Measurements from ENCODE around the gene MXRA7. TPM values are rescaled to one million over a fixed set of nuclear protein-coding genes. Genes with fewer than 3 reads are reported as not detected.

MXRA7 gene
- total RNA-seq, 1 donor from 2014 or later, result 55.4 TPM

DNA sequence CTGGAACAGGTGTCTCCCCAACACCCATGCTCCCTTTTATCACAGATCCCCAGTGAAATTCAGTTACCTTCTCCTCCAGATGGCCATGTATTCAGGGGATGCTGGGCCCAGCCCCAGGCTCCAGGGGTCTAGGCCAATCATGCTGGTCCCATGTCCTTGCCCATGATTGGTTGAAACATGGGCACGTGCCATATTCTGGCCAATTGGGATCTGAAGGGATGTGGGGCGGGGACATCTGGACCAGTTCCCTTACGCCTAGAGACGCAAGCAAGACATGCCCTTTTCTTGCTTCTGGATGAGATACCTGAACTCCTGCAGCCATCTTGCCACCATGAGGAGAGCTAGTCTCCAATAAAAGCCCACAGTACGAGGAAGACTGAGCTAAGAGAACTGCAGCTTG, 36.2 kb downstream of the MXRA7 start:
- Histone ChIP-seq H3K4me3 (no peak overlapping the region), H3K36me3 (no peaks in the 10 kb centered on the region), H3K79me2 (ENCODE audit: low read depth) (peaks cover 6% of the 10 kb centered on the region), H3K9me3 (ENCODE audit: low read depth) (no peaks in the 10 kb centered on the region), H3K4me2 (no peak overlapping the region), H3K4me1 (peaks cover 9% of the 10 kb centered on the region), H3F3A (ENCODE audit: low read depth) (peaks cover 15% of the 10 kb centered on the region), H4K20me1 (ENCODE audit: low read depth) (no peaks in the 10 kb centered on the region), H3K27ac (no peak overlapping the region), H2AFZ (replicated peaks) (no peak overlapping the region), H3K27me3 (no peaks in the 10 kb centered on the region), H3K9ac (no peak overlapping the region)
- TF ChIP-seq EZH2phosphoT487 (IDR thresholded peaks at IDR 0.05) (no peak), EZH2 (IDR thresholded peaks at IDR 0.05) (no peak)
- TF ChIP-seq, protein P1, sequence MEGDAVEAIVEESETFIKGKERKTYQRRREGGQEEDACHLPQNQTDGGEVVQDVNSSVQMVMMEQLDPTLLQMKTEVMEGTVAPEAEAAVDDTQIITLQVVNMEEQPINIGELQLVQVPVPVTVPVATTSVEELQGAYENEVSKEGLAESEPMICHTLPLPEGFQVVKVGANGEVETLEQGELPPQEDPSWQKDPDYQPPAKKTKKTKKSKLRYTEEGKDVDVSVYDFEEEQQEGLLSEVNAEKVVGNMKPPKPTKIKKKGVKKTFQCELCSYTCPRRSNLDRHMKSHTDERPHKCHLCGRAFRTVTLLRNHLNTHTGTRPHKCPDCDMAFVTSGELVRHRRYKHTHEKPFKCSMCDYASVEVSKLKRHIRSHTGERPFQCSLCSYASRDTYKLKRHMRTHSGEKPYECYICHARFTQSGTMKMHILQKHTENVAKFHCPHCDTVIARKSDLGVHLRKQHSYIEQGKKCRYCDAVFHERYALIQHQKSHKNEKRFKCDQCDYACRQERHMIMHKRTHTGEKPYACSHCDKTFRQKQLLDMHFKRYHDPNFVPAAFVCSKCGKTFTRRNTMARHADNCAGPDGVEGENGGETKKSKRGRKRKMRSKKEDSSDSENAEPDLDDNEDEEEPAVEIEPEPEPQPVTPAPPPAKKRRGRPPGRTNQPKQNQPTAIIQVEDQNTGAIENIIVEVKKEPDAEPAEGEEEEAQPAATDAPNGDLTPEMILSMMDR (IDR thresholded peaks at IDR 0.05), result no peak
- H3K27ac Mint-ChIP-seq, result no peak overlapping the region
- H3K4me3 Mint-ChIP-seq, result no peak overlapping the region
- H3K4me1 Mint-ChIP-seq, result peaks cover 18% of the 10 kb centered on the region
- no peak for DNase-seq (ENCODE audit: low spot score)
- H3K36me3 Mint-ChIP-seq, result peaks cover 3% of the 10 kb centered on the region
- peaks cover 3% of the 10 kb centered on the region for H3K27me3 Mint-ChIP-seq (ENCODE audit: insufficient read depth, low read depth)
- H3K9me3 Mint-ChIP-seq, result no peaks in the 10 kb centered on the region

DNA sequence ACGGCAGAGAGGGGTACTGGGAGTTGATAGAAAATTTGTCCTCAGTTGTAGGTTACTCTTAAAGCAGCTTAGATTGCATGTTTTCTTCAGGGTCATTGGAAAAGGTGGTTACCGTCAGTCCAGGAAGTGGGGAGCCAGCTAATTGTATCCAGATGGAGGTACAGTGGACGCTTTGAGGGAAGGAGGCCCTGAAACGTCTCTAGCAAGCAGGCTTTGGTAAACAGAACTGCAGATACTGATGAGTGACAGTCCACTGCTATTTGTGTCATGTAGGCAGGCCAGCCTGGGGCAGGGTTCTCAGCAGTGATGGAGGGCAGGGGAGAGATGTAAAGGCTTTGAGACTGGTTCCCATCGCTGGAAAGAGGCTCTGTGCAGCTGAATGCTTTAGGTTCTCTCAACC, 37.0 kb downstream of the MXRA7 start:
- H4K20me1 ChIP-seq (ENCODE audit: low read depth), result no peaks in the 10 kb centered on the region
- Mint-ChIP-seq H3K4me1 (peaks cover 18% of the 10 kb centered on the region), H3K4me3 (peak overlapping the region; percentile 39), H3K27ac (no peak overlapping the region), H3K36me3 (peaks cover 3% of the 10 kb centered on the region), H3K9me3 (peaks cover 2% of the 10 kb centered on the region), H3K27me3 (ENCODE audit: insufficient read depth, low read depth) (peaks cover 5% of the 10 kb centered on the region)
- peaks cover 15% of the 10 kb centered on the region for H3F3A ChIP-seq (ENCODE audit: low read depth)
- H3K27me3 ChIP-seq, result no peaks in the 10 kb centered on the region
- H3K9me3 ChIP-seq (ENCODE audit: low read depth), result no peaks in the 10 kb centered on the region
- H2AFZ ChIP-seq (replicated peaks), result no peak overlapping the region
- no peak overlapping the region for H3K4me3 ChIP-seq
- H3K36me3 ChIP-seq, result no peaks in the 10 kb centered on the region
- no peak overlapping the region for H3K27ac ChIP-seq
- H3K4me1 ChIP-seq, result peaks cover 9% of the 10 kb centered on the region
- H3K4me2 ChIP-seq, result no peak overlapping the region
- H3K79me2 ChIP-seq (ENCODE audit: low read depth), result peaks cover 6% of the 10 kb centered on the region
- H3K9ac ChIP-seq, result no peak overlapping the region
- TF ChIP-seq, protein P1 (IDR thresholded peaks at IDR 0.05), result no peak
- no peak for TF ChIP-seq EZH2phosphoT487 (IDR thresholded peaks at IDR 0.05)
- TF ChIP-seq EZH2 (IDR thresholded peaks at IDR 0.05), result no peak
- no peak for DNase-seq (ENCODE audit: low spot score)

DNA sequence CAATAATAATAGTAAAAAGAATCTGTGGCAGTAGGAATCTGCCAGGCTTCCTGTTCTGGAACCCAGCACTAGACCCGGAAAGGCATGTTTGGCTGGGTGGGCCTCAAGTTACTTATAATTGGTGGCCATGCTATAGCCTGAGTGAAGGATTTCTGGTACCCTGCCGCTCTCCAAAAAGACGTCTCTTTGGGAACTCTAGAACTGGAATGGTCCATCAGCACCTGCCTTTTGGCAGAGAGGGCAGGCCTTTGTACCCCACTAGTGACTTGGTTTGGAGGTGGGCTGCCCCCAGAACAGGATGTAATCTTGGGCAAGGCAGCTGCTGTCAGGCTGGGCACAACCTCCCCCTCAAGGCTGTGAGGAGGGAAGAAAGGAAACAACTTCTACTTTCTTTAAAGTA, 37.9 kb downstream of the MXRA7 start:
- H3K27ac Mint-ChIP-seq, result no peak overlapping the region
- no peak for DNase-seq (ENCODE audit: low spot score)
- TF ChIP-seq EZH2phosphoT487 (IDR thresholded peaks at IDR 0.05) (no peak), EZH2 (IDR thresholded peaks at IDR 0.05) (no peak)
- TF ChIP-seq, protein P1 (IDR thresholded peaks at IDR 0.05), result no peak
- Histone ChIP-seq H3K9me3 (ENCODE audit: low read depth) (no peaks in the 10 kb centered on the region), H4K20me1 (ENCODE audit: low read depth) (no peaks in the 10 kb centered on the region), H3K4me3 (no peak overlapping the region), H3K27me3 (no peaks in the 10 kb centered on the region), H3F3A (ENCODE audit: low read depth) (peaks cover 15% of the 10 kb centered on the region), H3K27ac (no peak overlapping the region), H2AFZ (replicated peaks) (no peak overlapping the region), H3K36me3 (no peaks in the 10 kb centered on the region), H3K9ac (no peak overlapping the region), H3K4me2 (peak overlapping the region; percentile 90), H3K79me2 (ENCODE audit: low read depth) (peaks cover 6% of the 10 kb centered on the region), H3K4me1 (peaks cover 9% of the 10 kb centered on the region)
- H3K36me3 Mint-ChIP-seq, result peaks cover 3% of the 10 kb centered on the region
- peaks cover 2% of the 10 kb centered on the region for H3K9me3 Mint-ChIP-seq
- peak overlapping the region; percentile 95 for H3K4me3 Mint-ChIP-seq
- peaks cover 5% of the 10 kb centered on the region for H3K27me3 Mint-ChIP-seq (ENCODE audit: insufficient read depth, low read depth)
- peaks cover 21% of the 10 kb centered on the region for H3K4me1 Mint-ChIP-seq
